22Rv1 (cell line): ENCODE results near the gene ZNF526.

Experiments used
- CTCF ChIP-seq: fragments of 450-650 bp; IDR thresholded peaks from 2 replicates; pipeline ENCODE4 v1.5.1; 2017; ENCODE audit warnings: mild to moderate bottlenecking
- ZFX ChIP-seq: fragments of 450-650 bp; IDR thresholded peaks from 2 replicates; pipeline ENCODE4 v1.6.1; 2017; ENCODE audit warnings: antibody characterized with exemption, borderline replicate concordance

GRCh38 chr19:42197375-42197817 is 22.7 kb upstream of the ZNF526 start:
- TF ChIP-seq CTCF (no peak), ZFX (no peak)
